H1 (cell line): ENCODE measurements around the gene SLC30A9. TPM values are rescaled to one million over a fixed set of nuclear protein-coding genes. Genes with fewer than 3 reads are reported as not detected.

Experiments used
- CTCF ChIA-PET: fragments of 300-600 bp; sonication (Branson Sonifier 250); formaldehyde crosslinking; loops from one replicate; lab custom pipeline; 2021; ENCODE audit not compliant: partially characterized antibody; lab: Charles Lee
- POLR2A ChIA-PET: fragments of 300-600 bp; sonication (Branson Sonifier 250); formaldehyde crosslinking; loops from one replicate; lab custom pipeline; 2021; ENCODE audit warnings: inconsistent platforms; ENCODE audit not compliant: partially characterized antibody; lab: Charles Lee
- DNase-seq, 2 experiments: peaks; one replicate each; pipeline versions ENCODE4 v3.0.0 to v3.0.0-alpha.2; 2010 to 2022; ENCODE audit warnings: low spot score in 2 of 2, low read depth in 1 of 2, mixed read lengths in 1 of 2
- FAIRE-seq: peaks from 2 replicates; lab custom pipeline; 2011; peaks lifted over from hg19 to GRCh38; lab: Jason Lieb, UNC
- H2AFZ ChIP-seq: 2 replicates; pipeline ENCODE4 v1.8.1; 2012; ENCODE audit warnings: low read length, inconsistent platforms
- H2AK5ac ChIP-seq: 2 replicates; pipeline ENCODE4 v1.6.1; 2013; ENCODE audit warnings: low read depth, low read length
- H2BK120ac ChIP-seq: replicated peaks from 2 replicates; pipeline ENCODE3; 2013; ENCODE audit warnings: low read depth, low read length, inconsistent platforms
- H2BK12ac ChIP-seq: 2 replicates; pipeline ENCODE4 v1.6.1; 2013; ENCODE audit warnings: low read depth, low read length
- H2BK15ac ChIP-seq: 2 replicates; pipeline ENCODE4 v1.6.1; 2013; ENCODE audit warnings: low read length
- H2BK20ac ChIP-seq: 2 replicates; pipeline ENCODE4 v1.6.1; 2013; ENCODE audit warnings: low read length
- H2BK5ac ChIP-seq: 2 replicates; pipeline ENCODE4 v1.6.1; 2013; ENCODE audit warnings: low read depth, low read length
- H3K14ac ChIP-seq: 2 replicates; pipeline ENCODE4 v1.6.1; 2013; ENCODE audit warnings: inconsistent platforms; ENCODE audit not compliant: insufficient read length
- H3K18ac ChIP-seq: 2 replicates; pipeline ENCODE4 v1.6.1; 2013; ENCODE audit warnings: low read length; ENCODE audit errors: extremely low read depth
- H3K23ac ChIP-seq: 2 replicates; pipeline ENCODE4 v1.6.1; 2013; ENCODE audit warnings: inconsistent platforms; ENCODE audit not compliant: insufficient read length
- H3K23me2 ChIP-seq: 2 replicates; pipeline ENCODE4 v1.6.1; 2013; ENCODE audit warnings: low read depth, low read length
- H3K27ac ChIP-seq: 2 replicates; pipeline ENCODE4 v1.6.1; 2011; ENCODE audit warnings: low read depth, low read length, inconsistent platforms
- H3K27me3 ChIP-seq, 4 experiments: replicated peaks in 1 of 4; 1 replicate in 1 of 4; 2 replicates in 3 of 4; pipeline versions ENCODE4 v1.6.1 to v1.8.1; 2011 to 2013; ENCODE audit warnings: low read length in 3 of 4, mild to moderate bottlenecking in 3 of 4, inconsistent platforms in 2 of 4, mixed read lengths in 2 of 4, moderate library complexity in 1 of 4; ENCODE audit not compliant: control insufficient read depth in 3 of 4, insufficient read depth in 3 of 4; ENCODE audit errors: extremely low read depth in 1 of 4
- H3K36me3 ChIP-seq, 4 experiments: 2 replicates each; pipeline versions ENCODE4 v1.6.1 to v1.8.1; 2011 to 2013; ENCODE audit warnings: mild to moderate bottlenecking in 4 of 4, low read length in 3 of 4, moderate library complexity in 2 of 4, control low read depth in 1 of 4, inconsistent platforms in 1 of 4; ENCODE audit not compliant: insufficient read depth in 4 of 4, control insufficient read depth in 2 of 4
- H3K4ac ChIP-seq: replicated peaks from 2 replicates; pipeline ENCODE3; 2013; ENCODE audit warnings: low read length, low read depth, mixed read lengths, inconsistent platforms; ENCODE audit not compliant: insufficient read length
- H3K4me1 ChIP-seq, 4 experiments: replicated peaks in 1 of 4; 1 replicate in 1 of 4; 2 replicates in 3 of 4; pipeline versions ENCODE4 v1.6.1 to v1.8.1; 2011 to 2013; ENCODE audit warnings: low read length in 3 of 4, inconsistent platforms in 2 of 4, mixed read lengths in 1 of 4; ENCODE audit not compliant: insufficient read depth in 4 of 4, control insufficient read depth in 3 of 4
- H3K4me2 ChIP-seq, 2 experiments: 2 replicates each; pipeline versions ENCODE4 v1.6.1 to v1.8.1; 2011 to 2013; ENCODE audit warnings: low read depth in 2 of 2, low read length in 2 of 2, control low read depth in 1 of 2, inconsistent platforms in 1 of 2, mild to moderate bottlenecking in 1 of 2; ENCODE audit not compliant: insufficient read depth in 1 of 2
- H3K4me3 ChIP-seq, 4 experiments: fragments of 200-600, 300-600 bp in 1 of 4; sonication (generic), shearing (Covaris generic), sonication (Bioruptor Twin) in 1 of 4; 2 replicates each; pipeline versions ENCODE4 v1.5.1 to v1.8.1; 2011 to 2016; ENCODE audit warnings: low read length in 4 of 4, low read depth in 3 of 4, control low read depth in 2 of 4, inconsistent platforms in 2 of 4, mild to moderate bottlenecking in 2 of 4, mixed read lengths in 1 of 4, moderate library complexity in 1 of 4; ENCODE audit not compliant: insufficient read depth in 2 of 4; ENCODE audit errors: extremely low read depth in 1 of 4
- H3K56ac ChIP-seq: replicated peaks from 2 replicates; pipeline ENCODE3; 2013; ENCODE audit warnings: low read depth, mild to moderate bottlenecking, mixed read lengths, low read length, inconsistent platforms; ENCODE audit not compliant: insufficient read length
- H3K79me1 ChIP-seq: 2 replicates; pipeline ENCODE4 v1.6.1; 2013; ENCODE audit warnings: low read depth, low read length, control low read depth
- H3K79me2 ChIP-seq, 2 experiments: 2 replicates each; pipeline versions ENCODE4 v1.6.1 to v1.8.1; 2012 to 2013; ENCODE audit warnings: low read length in 2 of 2, mild to moderate bottlenecking in 2 of 2, inconsistent platforms in 1 of 2; ENCODE audit not compliant: insufficient read depth in 2 of 2, control insufficient read depth in 1 of 2
- H3K9ac ChIP-seq, 4 experiments: replicated peaks in 1 of 4; 1 replicate in 1 of 4; 2 replicates in 3 of 4; pipeline versions ENCODE4 v1.6.1 to v1.8.1; 2011 to 2013; ENCODE audit warnings: low read depth in 3 of 4, low read length in 3 of 4, control low read depth in 2 of 4, mild to moderate bottlenecking in 2 of 4, moderate library complexity in 2 of 4, inconsistent platforms in 1 of 4; ENCODE audit errors: extremely low read depth in 1 of 4
- H3K9me3 ChIP-seq, 2 experiments: 2 replicates each; pipeline versions ENCODE4 v1.6.1 to v1.8.1; 2012 to 2013; ENCODE audit warnings: mild to moderate bottlenecking in 2 of 2, moderate library complexity in 2 of 2, control low read depth in 1 of 2, inconsistent platforms in 1 of 2, low read depth in 1 of 2, low read length in 1 of 2, mixed read lengths in 1 of 2; ENCODE audit not compliant: insufficient read depth in 2 of 2
- H4K20me1 ChIP-seq, 2 experiments: replicated peaks in 1 of 2; 2 replicates each; pipeline versions ENCODE3 to v1.8.1; 2011 to 2013; ENCODE audit warnings: inconsistent platforms in 2 of 2, low read length in 2 of 2, mild to moderate bottlenecking in 1 of 2; ENCODE audit not compliant: insufficient read depth in 2 of 2, control insufficient read depth in 1 of 2
- H4K5ac ChIP-seq: 2 replicates; pipeline ENCODE4 v1.6.1; 2013; ENCODE audit warnings: low read length, low read depth, mixed read lengths, inconsistent platforms; ENCODE audit not compliant: insufficient read length
- H4K8ac ChIP-seq: 2 replicates; pipeline ENCODE4 v1.8.0; 2013; ENCODE audit warnings: mild to moderate bottlenecking, moderate library complexity, low read length, inconsistent platforms; ENCODE audit not compliant: insufficient read depth; ENCODE audit errors: extremely low read depth
- H4K91ac ChIP-seq: replicated peaks from 2 replicates; pipeline ENCODE3; 2013; ENCODE audit warnings: low read length, mixed read lengths, inconsistent platforms; ENCODE audit not compliant: insufficient read length
- TBP ChIP-seq: IDR thresholded peaks from 2 replicates; pipeline ENCODE4 v1.6.1; 2011; ENCODE audit warnings: low read depth, low read length, improper control_type of control experiment
- WGBS, 2 experiments: shearing (Covaris generic) in 1 of 2; methylation state at CpG; one replicate each; pipeline versions ENCODE4 v1.1.6 to v1.1.7; 2013 to 2015; ENCODE audit warnings: low lambda C conversion rate in 2 of 2, mixed read lengths in 2 of 2, inconsistent platforms in 1 of 2, low coverage in 1 of 2, missing lambda C conversion rate in 1 of 2; ENCODE audit not compliant: insufficient replicate concordance in 2 of 2, insufficient coverage in 1 of 2, insufficient read length in 1 of 2; ENCODE audit errors: extremely low coverage in 1 of 2, missing lambda C conversion rate in 1 of 2; 5-methylcytosine and 5-hydroxymethylcytosine counted together
- polyA plus RNA-seq, 7 experiments: library from polyadenylated mRNA; depleted of rRNA in 3 of 7; stranded (reverse) in 5 of 7; unstranded in 2 of 7; fragments of >200 nt in 5 of 7; fragments of 200-250 nt in 2 of 7; gene quantifications; 1 replicate in 5 of 7; 2 replicates in 1 of 7; 4 replicates in 1 of 7; pipeline versions ENCODE4 v1.2.1 to v1.2.3, GENCODE V29; 2011 to 2013; ENCODE audit warnings: missing spikeins in 2 of 7, mixed read lengths in 2 of 7
- total RNA-seq: library from RNA; stranded (reverse); fragmentation: NEBNext Ultra II Directional; extraction: Animal tissue kit (Norgen Biotek cat#: 25700); gene quantifications from 2 replicates; pipeline ENCODE4 v1.2.1, GENCODE V29; 2021
- TF ChIP-seq, protein P1 (sequence below), 3 experiments: IDR thresholded peaks; 1 replicate in 2 of 3; 2 replicates in 1 of 3; pipeline versions ENCODE4 v1.5.1 to v1.6.1; 2011; ENCODE audit warnings: low read length in 3 of 3, mild to moderate bottlenecking in 3 of 3, inconsistent platforms in 2 of 3, low read depth in 1 of 3, moderate library complexity in 1 of 3; ENCODE audit not compliant: insufficient read depth in 1 of 3; ENCODE audit errors: control extremely low read depth in 1 of 3

The SLC30A9 gene
- total and polyA plus RNA-seq, 2 of the 8 experiments (the other 6 are each of a cell fraction or from before 2014, with no cell fraction given): 41.2 to 67.2 TPM

DNA sequence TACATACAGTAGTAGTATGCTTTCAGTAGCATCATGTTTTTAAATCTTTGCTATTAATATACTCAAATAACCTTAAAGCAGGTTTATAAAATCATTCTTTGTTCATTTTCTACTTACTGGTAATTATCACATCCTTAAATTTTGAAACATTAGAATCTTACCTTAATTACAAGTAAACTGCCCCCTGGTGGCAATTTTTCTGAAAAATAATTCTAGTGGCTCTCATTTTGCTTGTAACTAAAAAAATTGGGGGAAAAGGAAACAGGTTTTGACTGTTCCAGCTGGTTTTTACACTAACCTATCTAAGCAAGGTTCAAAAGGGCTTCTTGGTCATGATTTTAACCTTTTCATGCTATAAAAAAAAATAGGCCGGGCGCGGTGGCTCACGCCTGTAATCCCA is 27.2 kb upstream of the SLC30A9 start:
- H3K4me2 ChIP-seq: no peak overlapping the region
- no peaks in the 10 kb centered on the region for H3K27me3 ChIP-seq
- ChIA-PET POLR2A (interaction anchor here (0.5 to 0.8 kb wide), 2 partner anchors 68 to 116 kb away, joined by 3 to 4 read pairs; no protein-coding TSS in a partner anchor), CTCF (interaction anchor here (0.6 to 1.5 kb wide), 10 partner anchors 10 to 1595 kb away, joined by 3 to 6 read pairs (median 4); partner anchors contain the start of gene DCAF4L1)
- H2BK5ac ChIP-seq: no peak overlapping the region
- no peaks in the 10 kb centered on the region; a peak in 1 of 7 replicates for H3K4me1 ChIP-seq
- no peak for FAIRE-seq
- no peak overlapping the region for H3K27ac ChIP-seq
- no peak overlapping the region for H2BK120ac ChIP-seq
- H4K91ac ChIP-seq: no peak overlapping the region
- no peak overlapping the region for H2AK5ac ChIP-seq
- no peak overlapping the region for H2AFZ ChIP-seq
- no peak overlapping the region for H3K56ac ChIP-seq
- no peak overlapping the region for H2BK15ac ChIP-seq
- 96% methylated on average over 4 of the region's 4 CpGs; no CpG with 5 or more reads in 1 of the 2 experiments for WGBS, 2 experiments
- no peak overlapping the region for H4K5ac ChIP-seq
- H2BK20ac ChIP-seq: no peak overlapping the region
- no peak for DNase-seq
- TF ChIP-seq, protein P1, sequence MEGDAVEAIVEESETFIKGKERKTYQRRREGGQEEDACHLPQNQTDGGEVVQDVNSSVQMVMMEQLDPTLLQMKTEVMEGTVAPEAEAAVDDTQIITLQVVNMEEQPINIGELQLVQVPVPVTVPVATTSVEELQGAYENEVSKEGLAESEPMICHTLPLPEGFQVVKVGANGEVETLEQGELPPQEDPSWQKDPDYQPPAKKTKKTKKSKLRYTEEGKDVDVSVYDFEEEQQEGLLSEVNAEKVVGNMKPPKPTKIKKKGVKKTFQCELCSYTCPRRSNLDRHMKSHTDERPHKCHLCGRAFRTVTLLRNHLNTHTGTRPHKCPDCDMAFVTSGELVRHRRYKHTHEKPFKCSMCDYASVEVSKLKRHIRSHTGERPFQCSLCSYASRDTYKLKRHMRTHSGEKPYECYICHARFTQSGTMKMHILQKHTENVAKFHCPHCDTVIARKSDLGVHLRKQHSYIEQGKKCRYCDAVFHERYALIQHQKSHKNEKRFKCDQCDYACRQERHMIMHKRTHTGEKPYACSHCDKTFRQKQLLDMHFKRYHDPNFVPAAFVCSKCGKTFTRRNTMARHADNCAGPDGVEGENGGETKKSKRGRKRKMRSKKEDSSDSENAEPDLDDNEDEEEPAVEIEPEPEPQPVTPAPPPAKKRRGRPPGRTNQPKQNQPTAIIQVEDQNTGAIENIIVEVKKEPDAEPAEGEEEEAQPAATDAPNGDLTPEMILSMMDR (IDR thresholded peaks at IDR 0.05; ENCODE audit: control extremely low read depth in 1 of 3, insufficient read depth in 1 of 3, low read depth in 1 of 3, low read length in 3 of 3): peak in 1 of 3 experiments; percentile 40; a peak in 2 of 4 replicates
- TF ChIP-seq TBP: no peak
- H3K18ac ChIP-seq: no peak overlapping the region
- H3K23ac ChIP-seq: no peak overlapping the region
- H4K8ac ChIP-seq: no peak overlapping the region
- H3K9me3 ChIP-seq: no peaks in the 10 kb centered on the region
- H3K79me1 ChIP-seq: no peaks in the 10 kb centered on the region
- no peak overlapping the region for H2BK12ac ChIP-seq
- H3K79me2 ChIP-seq: no peaks in the 10 kb centered on the region
- no peaks in the 10 kb centered on the region for H3K23me2 ChIP-seq
- no peak overlapping the region for H3K9ac ChIP-seq
- H4K20me1 ChIP-seq: peaks cover 0 to 2% of the 10 kb centered on the region in 2 experiments
- no peak overlapping the region for H3K14ac ChIP-seq
- H3K4me3 ChIP-seq: no peak overlapping the region
- H3K36me3 ChIP-seq: no peaks in the 10 kb centered on the region; a peak in 1 of 8 replicates
- no peak overlapping the region for H3K4ac ChIP-seq
